GM12878 (cell line): ENCODE results near the gene SEMA4D. TPM values are rescaled to one million over a fixed set of nuclear protein-coding genes. Genes with fewer than 3 reads are reported as not detected.

Experiments used
- ATAC-seq: fragments of 200-7000 bp; cut with Tn5 transposase; 3 replicates; pipeline ENCODE4 v1.9.1; 2020; ENCODE audit warnings: mild to moderate bottlenecking, moderate library complexity
- BruUV-seq: library from RNA; stranded (reverse); fragments of 400-500 nt; replicated peaks from 2 replicates; lab custom pipeline; 2021; lab: Mats Ljungman, UMichigan
- CTCF ChIA-PET: fragments of 300-600 bp; sonication (Branson Sonifier 250); formaldehyde crosslinking; extraction: SDS; loops from one replicate; lab custom pipeline; 2021; ENCODE audit warnings: inconsistent platforms; lab: Yijun Ruan, JAX
- POLR2A ChIA-PET: fragments of 350-600 bp; formaldehyde crosslinking; extraction: SDS; loops from one replicate; lab custom pipeline; 2021; ENCODE audit warnings: inconsistent platforms; lab: Charles Lee
- RAD21 ChIA-PET: fragments of 300-600 bp; sonication (Branson Sonifier 250); formaldehyde crosslinking; loops from one replicate; lab custom pipeline; 2023; ENCODE audit warnings: antibody characterized with exemption; ENCODE audit not compliant: unreplicated experiment; lab: Charles Lee
- SMC1A ChIA-PET: fragments of 300-600 bp; sonication (Branson Sonifier 250); formaldehyde crosslinking; loops from one replicate; lab custom pipeline; 2023; ENCODE audit not compliant: unreplicated experiment, uncharacterized antibody; lab: Charles Lee
- DNase-seq: peaks from one replicate; pipeline ENCODE4 v3.0.0-alpha.2; 2011; ENCODE audit warnings: low read depth, low spot score
- FAIRE-seq: peaks from 3 replicates; lab custom pipeline; 2011; peaks lifted over from hg19 to GRCh38; lab: Jason Lieb, UNC
- H2AFZ ChIP-seq: 2 replicates; pipeline ENCODE4 v1.6.0; 2011; ENCODE audit warnings: low read depth, low read length, control low read depth; ENCODE audit not compliant: control insufficient read depth
- H3K27ac ChIP-seq: 2 replicates; pipeline ENCODE4 v1.5.1; 2011; ENCODE audit warnings: control low read depth; ENCODE audit not compliant: control insufficient read depth, insufficient read depth
- H3K27me3 ChIP-seq, 2 experiments: replicated peaks in 1 of 2; 2 replicates each; pipeline versions ENCODE4 v1.6.0 to v1.6.1; 2011; ENCODE audit warnings: low read length in 1 of 2; ENCODE audit not compliant: control insufficient read depth in 2 of 2, insufficient read depth in 2 of 2
- H3K36me3 ChIP-seq, 2 experiments: 2 replicates each; pipeline ENCODE4 v1.5.1; 2011; ENCODE audit warnings: low read length in 1 of 2; ENCODE audit not compliant: control insufficient read depth in 2 of 2, insufficient read depth in 2 of 2
- H3K4me1 ChIP-seq: 2 replicates; pipeline ENCODE4 v1.6.1; 2011; ENCODE audit warnings: mild to moderate bottlenecking, low read length, moderate library complexity, mixed read lengths; ENCODE audit not compliant: control insufficient read depth, insufficient read depth
- H3K4me2 ChIP-seq: 2 replicates; pipeline ENCODE4 v1.6.0; 2011; ENCODE audit warnings: control low read depth; ENCODE audit not compliant: control insufficient read depth, insufficient read depth
- H3K4me3 ChIP-seq: fragments of 200-600 bp; sonication (generic); 2 replicates; pipeline ENCODE4 v1.5.1; 2016
- H3K79me2 ChIP-seq: 2 replicates; pipeline ENCODE4 v1.6.0; 2011; ENCODE audit warnings: low read length; ENCODE audit not compliant: control insufficient read depth, insufficient read depth
- H3K9ac ChIP-seq: 2 replicates; pipeline ENCODE4 v1.8.0; 2011; ENCODE audit warnings: low read length, control low read depth, mixed read lengths; ENCODE audit not compliant: control insufficient read depth, insufficient read depth
- H3K9me3 ChIP-seq: replicated peaks from 3 replicates; pipeline ENCODE4 v1.5.1; 2011; ENCODE audit warnings: mild to moderate bottlenecking, low read length; ENCODE audit not compliant: control insufficient read depth, insufficient read depth
- H4K20me1 ChIP-seq: 2 replicates; pipeline ENCODE4 v1.6.0; 2011; ENCODE audit not compliant: control insufficient read depth, insufficient read depth
- CEBPZ ChIP-seq: fragments of 150-350 bp; IDR thresholded peaks from 2 replicates; pipeline ENCODE4 v1.6.1; 2016; ENCODE audit warnings: low read depth, low read length
- ESRRA ChIP-seq: IDR thresholded peaks from 2 replicates; pipeline ENCODE4 v1.6.1; 2012; ENCODE audit warnings: mild to moderate bottlenecking, low read length, improper control_type of control experiment
- HCFC1 ChIP-seq: fragments of 150-350 bp; IDR thresholded peaks from 2 replicates; pipeline ENCODE4 v1.6.1; 2014; ENCODE audit warnings: low read length
- IKZF1 ChIP-seq: fragments of 450-650 bp; conservative IDR thresholded peaks from 2 replicates; pipeline ENCODE4 v1.6.1; 2017; ENCODE audit warnings: antibody characterized with exemption, mild to moderate bottlenecking
- POLR2A ChIP-seq: IDR thresholded peaks from 2 replicates; pipeline ENCODE4 v1.6.1; 2011; ENCODE audit warnings: low read depth, mild to moderate bottlenecking, low read length
- POU2F2 ChIP-seq: IDR thresholded peaks from 3 replicates; pipeline ENCODE4 v1.6.1; 2011; ENCODE audit warnings: low read depth, mild to moderate bottlenecking, low read length, borderline replicate concordance
- RBBP5 ChIP-seq: fragments of 200-600 bp; sonication (generic); conservative IDR thresholded peaks from 2 replicates; pipeline ENCODE4 v1.6.1; 2016
- SMC3 ChIP-seq: IDR thresholded peaks from 2 replicates; pipeline ENCODE4 v1.6.1; 2011; ENCODE audit warnings: low read length, improper control_type of control experiment, borderline replicate concordance
- WRNIP1 ChIP-seq: IDR thresholded peaks from 2 replicates; pipeline ENCODE4 v1.6.1; 2011; ENCODE audit warnings: low read depth, low read length, improper control_type of control experiment, borderline replicate concordance
- ZBTB33 ChIP-seq: fragments of 450-650 bp; IDR thresholded peaks from 2 replicates; pipeline ENCODE4 v1.6.1; 2017; ENCODE audit warnings: mild to moderate bottlenecking
- WGBS: methylation state at CpG from one replicate; pipeline ENCODE4 v1.1.6; 2016; ENCODE audit warnings: low lambda C conversion rate; ENCODE audit not compliant: insufficient replicate concordance, insufficient coverage; ENCODE audit errors: missing lambda C conversion rate; 5-methylcytosine and 5-hydroxymethylcytosine counted together
- in situ Hi-C: fragments of 300-500 bp; cut with MboI; formaldehyde crosslinking; loops from 9 replicates; pipeline ENCODE4 v1.14.3; 2018; ENCODE audit warnings: mixed read lengths
- intact Hi-C: fragments of 100-400 bp; cut with micrococcal nuclease; formaldehyde crosslinking; loops from one replicate; pipeline ENCODE4 v1.14.2; 2022; ENCODE audit not compliant: unreplicated experiment
- polyA plus RNA-seq, 11 experiments: library from polyadenylated mRNA; depleted of rRNA in 4 of 11; unstranded in 6 of 11; stranded (reverse) in 5 of 11; fragments of >200 nt; fragmentation: Nextera tagmentation in 4 of 11; fragmentation: Illumina TruSeq in 1 of 11; extraction: Ambion mirVana in 4 of 11; extraction: Trizol in 1 of 11; gene quantifications; 1 replicate in 1 of 11; 2 replicates in 10 of 11; pipeline versions ENCODE4 v1.2.1 to v1.2.3, GENCODE V29; 2011 to 2016; ENCODE audit warnings: inconsistent platforms in 2 of 11, missing spikeins in 2 of 11, low read depth in 1 of 11
- total RNA-seq, 4 experiments: library from RNA; depleted of rRNA in 3 of 4; stranded (reverse); fragments of >200 nt in 3 of 4; fragmentation: Illumina TruSeq in 1 of 4; extraction: Trizol in 1 of 4; gene quantifications; 2 replicates each; pipeline versions ENCODE4 v1.2.1 to v1.2.3, GENCODE V29; 2013 to 2021

Gene SEMA4D
- total and polyA plus RNA-seq, 10 of the 15 experiments (the other 5 are each of a cell fraction or from before 2014, with no cell fraction given), result 15.1 to 136 (median 39.6) TPM

- intact Hi-C loops, result no loop called here
- H2AFZ ChIP-seq, result no peak overlapping the region
- peaks cover 54% of the 10 kb centered on the region for H3K4me1 ChIP-seq
- POLR2A ChIA-PET, result no interaction called here
- CTCF ChIA-PET, result no interaction called here
- FAIRE-seq (no peak), ATAC-seq (no peak), DNase-seq (no peak)
- H3K9me3 ChIP-seq, result no peaks in the 10 kb centered on the region; the same call in 1 of the 3 replicates
- H3K36me3 ChIP-seq, result peaks cover 13 to 29% of the 10 kb centered on the region in 2 experiments
- no peak overlapping the region for H3K27ac ChIP-seq
- H3K4me3 ChIP-seq, result no peak overlapping the region
- no peak overlapping the region for H3K9ac ChIP-seq
- no peak for TF ChIP-seq IKZF1
- no peak for TF ChIP-seq SMC3
- no peak for TF ChIP-seq WRNIP1
- TF ChIP-seq HCFC1, result no peak
- RAD21 ChIA-PET, result no interaction called here
- SMC1A ChIA-PET, result interaction anchor here (1.5 kb wide), 1 partner anchor 9 kb away, joined by 3 read pairs; no protein-coding TSS in a partner anchor
- 92% methylated on average over 9 of the region's 9 CpGs for WGBS
- no peaks in the 10 kb centered on the region for H3K27me3 ChIP-seq
- H3K79me2 ChIP-seq, result peaks cover 90% of the 10 kb centered on the region
- no peaks in the 10 kb centered on the region for H4K20me1 ChIP-seq
- BruUV-seq, result no TSS peak
- H3K4me2 ChIP-seq, result no peak overlapping the region; the same call in 1 of the 2 replicates
- in situ Hi-C loops, result no loop called here
Measured at GRCh38 chr9:89414670-89415324, 83.1 kb downstream of the SEMA4D start.

- Histone ChIP-seq H3K36me3 (peaks cover 20 to 29% of the 10 kb centered on the region in 2 experiments), H3K4me1 (peaks cover 54% of the 10 kb centered on the region), H3K79me2 (peaks cover 91% of the 10 kb centered on the region), H3K4me2 (no peak overlapping the region), H4K20me1 (no peaks in the 10 kb centered on the region), H3K9ac (no peak overlapping the region), H3K27ac (no peak overlapping the region), H3K27me3 (no peaks in the 10 kb centered on the region), H2AFZ (no peak overlapping the region), H3K9me3 (no peaks in the 10 kb centered on the region; the same call in 1 of the 3 replicates), H3K4me3 (no peak overlapping the region)
- 98% methylated on average over 4 of the region's 4 CpGs for WGBS
- ChIA-PET CTCF (no interaction called here), POLR2A (interaction anchor here (0.8 kb wide), 1 partner anchor 111 kb away, joined by 3 read pairs; no protein-coding TSS in a partner anchor), SMC1A (interaction anchor here (0.5 to 1.5 kb wide), 3 partner anchors 8 to 429 kb away, joined by 3 read pairs; no protein-coding TSS in a partner anchor), RAD21 (no interaction called here)
- in situ Hi-C loops, result no loop called here
- no peak for DNase-seq
- intact Hi-C loops, result no loop called here
- FAIRE-seq, result no peak
- no peak for ATAC-seq
- no TSS peak for BruUV-seq
- TF ChIP-seq RBBP5 (no peak), ESRRA (no peak), CEBPZ (no peak), POLR2A (no peak), ZBTB33 (no peak), POU2F2 (no peak)
Measured at GRCh38 chr9:89413963-89414638, 83.8 kb downstream of the SEMA4D start.
